AG09319 (cell line): ENCODE measurements around the gene F10.

Source experiments
- DNase-seq: peaks from one replicate; pipeline ENCODE4 v3.0.0-alpha.2; 2010; ENCODE audit warnings: low read depth; ENCODE audit errors: extremely low read depth
- TF ChIP-seq, protein P1 (sequence below): IDR thresholded peaks from 2 replicates; pipeline ENCODE4 v1.5.1; 2011; ENCODE audit warnings: low read depth, mild to moderate bottlenecking, inconsistent platforms, low read length, moderate library complexity

Gene F10

DNA sequence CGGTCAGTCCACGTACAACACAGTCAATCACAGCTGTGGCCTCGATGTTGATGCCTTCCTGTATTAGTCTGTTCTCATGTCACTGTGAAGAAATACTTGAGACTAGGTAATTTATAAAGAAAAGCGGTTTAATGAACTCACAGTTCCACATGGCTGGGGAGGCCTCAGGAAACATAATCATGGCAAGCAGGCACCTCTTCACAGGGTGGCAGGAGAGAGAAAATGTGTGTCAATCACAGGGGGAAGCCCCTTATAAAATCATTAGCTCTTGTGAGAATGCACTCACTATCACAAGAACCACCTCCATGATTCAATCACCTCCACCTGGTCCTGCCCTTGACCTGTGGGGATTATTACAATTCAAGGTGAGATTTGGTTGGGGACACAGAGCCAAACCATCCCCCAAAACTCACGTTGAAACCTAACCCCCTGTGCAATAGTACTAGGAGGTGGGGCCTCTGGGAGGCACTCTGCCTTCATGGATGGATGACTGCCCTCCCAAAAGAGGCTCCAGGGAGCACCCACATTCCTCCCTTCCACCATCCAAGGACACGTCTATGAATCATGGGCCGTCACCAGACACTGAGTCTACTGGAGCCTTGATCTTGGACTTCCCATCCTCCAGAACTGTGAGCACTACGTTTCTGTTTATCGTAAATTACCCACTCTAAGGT, 33.5 kb downstream of the F10 start:
- DNase-seq = no peak
- TF ChIP-seq, protein P1, sequence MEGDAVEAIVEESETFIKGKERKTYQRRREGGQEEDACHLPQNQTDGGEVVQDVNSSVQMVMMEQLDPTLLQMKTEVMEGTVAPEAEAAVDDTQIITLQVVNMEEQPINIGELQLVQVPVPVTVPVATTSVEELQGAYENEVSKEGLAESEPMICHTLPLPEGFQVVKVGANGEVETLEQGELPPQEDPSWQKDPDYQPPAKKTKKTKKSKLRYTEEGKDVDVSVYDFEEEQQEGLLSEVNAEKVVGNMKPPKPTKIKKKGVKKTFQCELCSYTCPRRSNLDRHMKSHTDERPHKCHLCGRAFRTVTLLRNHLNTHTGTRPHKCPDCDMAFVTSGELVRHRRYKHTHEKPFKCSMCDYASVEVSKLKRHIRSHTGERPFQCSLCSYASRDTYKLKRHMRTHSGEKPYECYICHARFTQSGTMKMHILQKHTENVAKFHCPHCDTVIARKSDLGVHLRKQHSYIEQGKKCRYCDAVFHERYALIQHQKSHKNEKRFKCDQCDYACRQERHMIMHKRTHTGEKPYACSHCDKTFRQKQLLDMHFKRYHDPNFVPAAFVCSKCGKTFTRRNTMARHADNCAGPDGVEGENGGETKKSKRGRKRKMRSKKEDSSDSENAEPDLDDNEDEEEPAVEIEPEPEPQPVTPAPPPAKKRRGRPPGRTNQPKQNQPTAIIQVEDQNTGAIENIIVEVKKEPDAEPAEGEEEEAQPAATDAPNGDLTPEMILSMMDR = no peak

DNA sequence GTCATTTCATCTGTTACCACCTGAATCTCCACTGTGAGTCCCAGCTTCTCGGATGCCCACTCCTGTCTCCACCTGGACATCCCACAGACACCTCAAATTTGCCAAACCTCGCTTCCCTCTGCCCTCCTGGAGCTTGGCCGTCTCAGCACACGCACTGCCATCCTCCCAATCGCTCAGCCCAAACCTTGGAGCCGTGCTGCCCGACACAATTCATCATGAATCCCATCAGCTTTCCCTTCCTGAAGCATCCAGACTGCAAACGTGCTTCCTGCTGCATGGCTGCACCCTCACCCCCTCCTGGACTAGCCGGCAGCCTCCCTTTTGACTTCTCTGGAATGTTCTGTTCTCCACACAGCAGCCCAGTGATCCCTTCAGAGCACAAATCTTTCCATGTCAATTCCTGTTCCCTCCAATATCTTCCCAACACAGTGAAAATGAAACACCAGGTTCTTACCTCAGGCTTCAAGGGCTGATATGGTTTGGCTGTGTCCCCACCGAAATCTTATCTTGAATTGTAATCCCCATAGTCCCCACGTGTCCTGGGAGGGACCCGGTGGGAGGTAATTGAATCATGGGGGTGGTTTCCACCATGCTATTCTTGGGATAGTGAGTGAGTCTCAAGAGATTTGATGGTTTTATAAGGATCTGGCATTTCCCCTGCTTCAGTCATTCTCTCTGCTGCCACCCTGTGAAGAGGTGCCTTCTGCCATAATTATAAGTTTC, 34.8 kb downstream of the F10 start:
- TF ChIP-seq, protein P1 = no peak
- no peak for DNase-seq

DNA sequence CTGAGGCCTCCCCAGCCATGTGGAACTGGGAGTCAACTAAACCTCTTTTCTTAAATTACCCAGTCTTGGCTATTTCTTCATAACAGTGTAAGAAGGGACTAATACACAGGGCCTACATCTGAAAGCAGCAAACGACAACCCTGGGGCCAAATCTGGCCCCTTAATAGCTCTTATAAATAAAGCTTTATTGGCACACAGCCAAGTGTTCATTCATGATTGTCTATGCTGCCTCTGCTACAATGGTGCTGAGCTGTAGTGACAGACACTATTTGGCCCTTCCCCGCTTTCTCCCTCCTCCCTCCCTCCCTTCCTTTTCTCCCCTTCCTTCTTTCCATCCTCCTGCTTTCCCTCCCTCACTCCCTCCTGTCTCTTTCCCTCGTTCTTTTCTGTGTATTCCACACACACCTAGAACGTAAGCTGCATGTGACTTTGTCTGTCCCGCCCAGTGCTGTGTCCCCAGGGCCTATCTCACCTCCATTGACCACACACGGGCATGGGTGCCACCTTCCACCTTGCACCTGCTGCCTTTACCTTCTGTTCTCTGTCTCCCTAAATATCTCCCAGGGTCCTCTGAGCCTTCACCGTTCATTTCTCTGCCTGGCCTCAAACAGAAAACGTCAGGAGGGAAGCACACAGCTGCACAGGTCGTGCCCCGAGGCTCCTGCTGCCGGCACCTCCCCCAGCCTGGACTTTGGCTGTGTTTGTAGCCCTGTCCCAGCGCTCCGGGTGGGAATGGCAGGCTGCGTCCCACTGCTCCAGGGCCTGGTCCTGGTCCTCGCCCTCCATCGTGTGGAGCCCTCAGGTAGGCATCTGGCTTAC, 35.5 kb downstream of the F10 start, which contains the start of gene PROZ:
TSS of gene PROZ (plus strand) at position 720 of the 819 bp plus-strand sequence. CDS start at position 733, 13 bp downstream.
- TF ChIP-seq, protein P1 = no peak
- no peak for DNase-seq

DNA sequence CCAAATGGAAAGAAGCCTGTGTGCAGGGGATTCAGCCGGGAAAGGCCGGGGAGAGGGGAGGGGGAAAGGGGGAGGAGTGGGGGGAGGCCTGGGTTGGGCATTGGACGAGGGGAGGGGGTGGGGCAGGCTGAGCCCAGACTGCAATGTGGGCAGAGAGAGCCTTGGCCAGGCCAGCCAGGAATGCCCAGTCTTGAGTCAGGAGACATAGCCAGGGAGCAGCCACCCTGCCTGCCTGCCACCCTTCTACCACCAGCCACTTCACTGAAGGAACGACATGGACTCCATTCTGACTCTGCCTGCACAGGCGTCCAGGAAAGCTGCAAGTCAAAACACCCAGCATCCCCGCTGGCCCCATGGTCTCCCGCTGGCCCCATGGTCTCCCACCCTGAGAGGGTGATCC, 36.3 kb downstream of the F10 start:
- TF ChIP-seq, protein P1 = no peak
- DNase-seq = no peak

DNA sequence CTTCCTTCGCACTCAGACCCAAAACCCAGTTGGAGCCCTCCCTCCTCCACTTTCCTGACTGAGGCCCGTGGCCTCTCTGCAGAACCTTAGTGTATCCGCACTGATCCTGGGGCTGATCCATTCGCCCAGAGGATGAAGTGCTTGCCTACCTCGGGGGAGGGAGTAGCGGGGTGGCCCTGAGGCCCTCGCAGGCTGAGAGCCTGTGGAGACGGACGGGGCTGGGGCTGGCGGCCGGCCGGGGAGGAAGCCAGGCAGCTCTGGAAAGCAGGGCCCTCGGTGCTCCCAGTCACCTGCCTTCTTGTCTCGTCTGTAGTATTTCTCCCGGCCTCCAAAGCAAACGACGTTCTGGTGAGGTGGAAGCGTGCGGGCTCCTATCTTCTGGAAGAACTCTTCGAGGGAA, 37.1 kb downstream of the F10 start:
- DNase-seq = no peak
- TF ChIP-seq, protein P1 = no peak

DNA sequence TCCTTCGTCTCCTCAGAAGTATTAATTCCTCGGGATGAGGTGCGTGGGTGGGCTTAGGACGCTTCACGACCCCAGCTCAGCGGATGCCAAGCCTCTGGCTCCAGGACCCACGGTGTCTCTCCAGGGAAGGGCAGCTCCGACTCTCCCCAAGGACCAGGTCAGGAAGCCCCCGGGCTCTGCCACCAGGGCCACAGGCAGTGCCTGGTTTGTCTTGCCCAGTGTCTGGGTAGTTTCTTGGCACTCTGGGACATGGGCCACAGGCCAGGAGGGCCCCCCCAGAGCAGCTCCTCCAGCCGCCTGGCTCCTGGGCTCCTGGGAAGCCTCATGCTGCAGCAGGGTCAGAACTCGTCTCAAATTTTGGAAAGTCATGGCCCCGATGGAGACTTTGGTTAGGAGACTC, 38.4 kb downstream of the F10 start:
- DNase-seq = no peak
- TF ChIP-seq, protein P1 = no peak
